ENCODE results near the gene HECTD4. TPM values are rescaled to one million over a fixed set of nuclear protein-coding genes. Genes with fewer than 3 reads are reported as not detected.

HECTD4 gene
- 16.5 and 19.4 TPM in 2 replicates for total RNA-seq

GRCh38 chr12:112381883-112382796 lies at the start of gene HECTD4:
Gene HECTD4, minus strand, starts transcription at chr12:112382431. Its CDS starts 303 bp downstream, at chr12:112382128.

DNA sequence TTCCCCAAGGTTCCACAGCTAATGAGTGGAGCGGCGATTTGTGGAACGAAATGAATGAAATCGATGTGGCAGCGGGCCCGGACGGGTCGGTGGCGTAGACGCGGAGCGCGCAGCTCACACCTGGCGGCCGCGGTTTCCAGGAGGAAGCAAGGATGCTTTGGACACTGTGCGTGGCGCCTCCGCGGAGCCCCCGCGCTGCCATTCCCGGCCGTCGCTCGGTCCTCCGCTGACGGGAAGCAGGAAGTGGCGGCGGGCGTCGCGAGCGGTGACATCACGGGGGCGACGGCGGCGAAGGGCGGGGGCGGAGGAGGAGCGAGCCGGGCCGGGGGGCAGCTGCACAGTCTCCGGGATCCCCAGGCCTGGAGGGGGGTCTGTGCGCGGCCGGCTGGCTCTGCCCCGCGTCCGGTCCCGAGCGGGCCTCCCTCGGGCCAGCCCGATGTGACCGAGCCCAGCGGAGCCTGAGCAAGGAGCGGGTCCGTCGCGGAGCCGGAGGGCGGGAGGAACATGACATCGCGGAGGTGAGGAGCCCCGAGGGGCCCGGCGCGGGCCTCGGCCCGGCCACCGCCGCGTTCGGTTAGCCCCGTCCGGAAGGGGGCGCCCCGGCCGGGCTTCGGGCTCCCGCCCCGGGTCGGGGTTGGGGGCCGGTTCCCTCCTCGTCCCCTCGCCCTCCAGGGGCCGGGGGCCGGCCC lies 36.5 kb upstream of the HECTD4 start, which contains the start of gene PTPN11:
Gene PTPN11 (plus strand): TSS at position 340 of the 689 bp plus-strand sequence. CDS start 165 bp downstream, at position 505.

DNA sequence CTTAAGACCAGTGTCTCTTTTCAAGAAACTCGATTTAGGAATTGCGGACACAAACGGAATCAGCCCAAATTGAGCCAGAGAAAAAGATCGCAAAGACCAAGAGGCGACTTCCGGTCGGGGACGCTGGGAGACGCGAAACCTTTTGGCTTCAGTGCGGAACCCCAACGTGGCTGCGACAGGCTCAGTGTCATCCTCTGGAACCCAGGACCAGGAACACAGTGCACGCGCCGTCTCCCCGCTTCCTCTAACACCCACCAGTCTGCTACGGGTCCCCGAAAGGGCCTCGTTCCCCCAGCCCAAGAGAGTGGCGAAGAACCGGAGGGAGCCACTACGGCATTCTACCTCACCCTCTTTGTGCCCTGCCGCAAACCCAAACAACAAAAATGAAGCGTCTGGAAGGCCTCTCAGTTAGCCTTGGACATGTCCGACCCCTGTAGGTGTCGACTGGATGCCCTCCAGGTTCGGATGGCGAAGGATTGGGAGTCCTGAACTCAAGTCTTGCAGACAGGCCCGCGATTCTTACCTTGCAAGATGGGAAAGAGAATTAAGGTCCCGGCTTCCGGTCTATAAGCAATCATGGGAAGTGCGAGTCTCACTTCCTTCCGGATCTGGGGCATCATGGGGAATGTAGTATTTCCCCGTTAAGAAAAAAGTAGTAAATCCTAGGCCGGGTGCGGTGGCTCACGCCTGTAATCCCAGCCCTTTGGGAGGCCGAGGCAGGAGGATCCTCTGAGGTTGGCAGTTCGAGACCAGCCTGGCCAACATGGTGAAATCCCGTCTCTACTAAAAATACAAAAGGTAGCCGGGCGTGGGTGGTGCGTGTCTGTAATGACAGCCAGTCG lies 27.1 kb upstream of the HECTD4 start, which contains the start of gene RPL6:
Gene RPL6 (minus strand): TSS at position 542 of the 842 bp plus-strand sequence. CDS start 949 bp downstream, outside the sequence.

DNA sequence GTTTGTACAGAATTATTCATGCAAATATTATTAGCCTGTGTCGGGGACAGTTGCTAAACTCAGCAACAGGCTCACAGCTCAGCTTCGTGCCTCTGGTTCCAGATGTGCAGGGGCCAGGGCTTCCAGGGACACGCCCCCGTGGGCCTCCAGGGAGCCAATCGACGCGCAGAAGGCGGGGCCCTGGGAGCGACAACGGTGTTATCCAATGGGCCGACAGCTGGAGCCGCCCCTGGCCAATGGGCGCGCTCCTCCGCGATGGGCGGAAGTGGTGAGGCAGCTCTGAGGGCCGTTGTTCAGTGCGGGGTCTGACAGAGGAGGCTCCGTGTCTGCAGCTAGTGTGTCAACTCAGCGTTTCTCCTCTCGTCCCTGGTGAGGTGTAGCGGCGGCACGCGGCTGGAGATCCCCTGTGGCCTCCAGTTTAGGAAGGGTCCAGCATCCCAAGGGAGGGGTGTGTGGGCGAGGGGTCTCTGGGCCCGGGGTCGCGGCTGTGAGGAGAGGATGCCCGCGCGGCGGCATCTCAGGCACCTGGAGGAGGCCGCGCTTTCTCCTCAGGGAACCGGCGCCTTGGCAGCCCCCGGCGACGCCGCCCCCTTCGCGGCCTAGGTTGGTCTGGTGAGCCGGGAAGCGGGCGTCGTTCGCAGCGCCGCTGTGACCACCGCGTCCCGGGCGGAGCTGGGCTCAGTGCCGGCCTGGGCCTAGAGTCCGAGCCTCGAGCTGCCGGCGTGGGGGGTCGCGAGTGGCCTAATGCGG lies 256.8 kb downstream of the HECTD4 start, which contains the start of gene TRAFD1:
Gene TRAFD1 (plus strand): TSS at position 311 of the 750 bp plus-strand sequence. CDS start 4,963 bp downstream, outside the sequence.

Other genes with a start within 250 kb of the HECTD4 start
- 986 and 1,061 TPM in 2 replicates for gene RPL6, start 27.2 kb upstream of the HECTD4 start, total RNA-seq
- gene PTPN11, start 36.5 kb upstream of the HECTD4 start, total RNA-seq = 89.3 and 130 TPM in 2 replicates

All from smooth muscle cell of bladder (primary cell).